HUES48 (cell line): ENCODE results near the gene STX11.
"Not testable (repeated sequence)": the region's sequence is repeated elsewhere in the genome, so short reads cannot be mapped to it uniquely, and the experiment has no call there.

Source experiments
- H3K27ac ChIP-seq: one replicate; pipeline ENCODE4 v1.7.0; 2013; ENCODE audit warnings: low read depth, low read length, inconsistent platforms
- H3K27me3 ChIP-seq: 2 replicates; pipeline ENCODE4 v1.6.1; 2013; ENCODE audit warnings: mild to moderate bottlenecking, low read length; ENCODE audit not compliant: control insufficient read depth, insufficient read depth
- H3K36me3 ChIP-seq: 2 replicates; pipeline ENCODE4 v1.6.1; 2013; ENCODE audit warnings: low read length; ENCODE audit not compliant: control insufficient read depth, insufficient read depth
- H3K4me1 ChIP-seq: 2 replicates; pipeline ENCODE4 v1.6.1; 2013; ENCODE audit warnings: mild to moderate bottlenecking, low read length; ENCODE audit not compliant: control insufficient read depth, insufficient read depth
- H3K4me3 ChIP-seq: 2 replicates; pipeline ENCODE4 v1.5.1; 2013; ENCODE audit warnings: mild to moderate bottlenecking, low read depth, low read length
- H3K9ac ChIP-seq: 2 replicates; pipeline ENCODE4 v1.6.1; 2013; ENCODE audit warnings: mild to moderate bottlenecking, low read depth, low read length, moderate library complexity
- H3K9me3 ChIP-seq: 2 replicates; pipeline ENCODE4 v1.6.1; 2013; ENCODE audit warnings: low read length; ENCODE audit not compliant: control insufficient read depth, insufficient read depth

Gene STX11

DNA sequence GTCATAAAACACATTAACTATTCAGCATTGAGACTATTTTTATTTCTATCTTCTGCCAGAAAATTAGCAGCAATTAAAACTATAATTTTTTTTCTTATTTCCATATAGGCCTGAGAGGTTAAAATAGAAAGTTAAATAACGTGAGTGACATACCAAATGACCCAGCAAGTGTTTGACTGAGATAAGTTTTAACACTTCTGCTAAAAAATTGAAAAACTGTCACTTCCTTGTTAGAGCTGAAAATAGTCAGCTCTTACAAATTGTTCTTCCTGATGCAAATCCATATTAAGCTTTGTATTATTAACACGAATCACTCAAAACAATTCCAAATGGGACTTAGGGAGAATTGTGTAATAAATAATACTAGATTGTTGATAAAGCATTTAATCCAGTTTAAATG, 26.5 kb upstream of the STX11 start:
- no peaks in the 10 kb centered on the region for H3K36me3 ChIP-seq
- H3K4me1 ChIP-seq = no peaks in the 10 kb centered on the region
- no peaks in the 10 kb centered on the region for H3K9me3 ChIP-seq
- no peak overlapping the region for H3K9ac ChIP-seq
- no peaks in the 10 kb centered on the region for H3K27me3 ChIP-seq
- H3K27ac ChIP-seq = no peak overlapping the region
- no peak overlapping the region for H3K4me3 ChIP-seq

DNA sequence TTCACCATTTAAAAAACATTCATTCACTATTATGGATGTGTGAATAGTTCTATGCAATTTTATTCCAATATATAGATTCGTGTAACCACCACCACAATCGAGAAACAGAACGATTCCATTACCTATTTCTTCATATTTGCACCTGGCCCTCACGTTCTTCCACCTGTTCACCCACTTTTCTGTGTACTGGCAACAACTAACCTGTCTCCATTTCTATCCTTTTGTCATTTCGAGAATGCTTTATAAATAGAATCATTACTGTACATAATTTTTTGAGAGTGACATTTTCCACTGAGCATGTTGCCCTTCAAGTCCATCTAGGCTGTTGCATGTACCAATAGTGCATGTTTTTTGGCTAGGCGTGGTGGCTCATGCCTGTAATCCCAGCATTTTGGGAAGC, 23.2 kb upstream of the STX11 start:
- no peak overlapping the region for H3K9ac ChIP-seq

DNA sequence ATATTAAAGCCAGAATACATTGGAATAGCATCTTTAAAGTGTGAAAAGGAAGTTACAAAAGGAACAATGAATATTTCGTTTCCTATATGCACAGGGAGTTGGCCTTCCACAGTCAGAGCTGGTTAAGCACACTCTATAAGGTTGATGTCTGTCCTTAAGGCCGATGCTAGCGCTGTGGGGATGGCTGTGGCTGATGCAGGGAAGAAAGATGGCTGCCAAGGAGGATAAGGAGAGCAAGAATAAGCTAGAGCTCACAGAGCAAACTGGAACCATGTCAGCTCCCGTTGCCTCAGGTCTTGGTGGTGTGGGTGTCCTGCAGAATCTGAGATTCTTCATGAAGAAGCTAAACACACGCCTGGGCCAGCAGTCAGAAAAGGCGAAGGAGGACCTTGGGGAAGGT, 20.8 kb upstream of the STX11 start:
- Histone ChIP-seq H3K27ac (no peak overlapping the region), H3K9ac (no peak overlapping the region), H3K4me1 (no peaks in the 10 kb centered on the region), H3K4me3 (no peak overlapping the region), H3K9me3 (no peaks in the 10 kb centered on the region), H3K36me3 (no peaks in the 10 kb centered on the region), H3K27me3 (no peaks in the 10 kb centered on the region)

More for the DNA sequence above, 23.2 kb upstream of the STX11 start:
- Histone ChIP-seq H3K4me1 (no peaks in the 10 kb centered on the region), H3K9me3 (no peaks in the 10 kb centered on the region), H3K4me3 (no peak overlapping the region), H3K27ac (no peak overlapping the region), H3K27me3 (no peaks in the 10 kb centered on the region), H3K36me3 (no peaks in the 10 kb centered on the region)

DNA sequence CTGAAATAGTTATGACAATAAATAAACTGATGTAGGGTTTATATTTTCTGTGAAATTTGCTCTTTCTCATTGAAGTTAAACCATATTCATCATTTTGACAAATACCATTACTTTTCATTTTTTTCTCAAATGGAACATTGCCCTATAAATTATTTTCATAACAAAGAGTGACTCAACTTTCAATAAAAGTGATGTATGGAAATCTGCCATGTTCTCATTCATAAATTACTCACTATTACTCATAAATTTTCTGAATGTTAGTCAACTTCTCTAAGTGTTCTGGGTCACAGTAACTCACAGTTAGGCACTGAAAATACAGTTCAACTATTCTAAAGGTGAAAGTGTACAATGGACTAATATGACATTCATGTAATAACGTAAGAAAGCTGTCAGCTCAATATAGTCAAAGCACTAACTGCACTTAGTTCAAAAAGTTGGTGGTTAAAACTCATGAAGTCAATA, 19.0 kb upstream of the STX11 start:
- H3K27ac ChIP-seq = no peak overlapping the region
- H3K4me1 ChIP-seq = no peaks in the 10 kb centered on the region
- no peaks in the 10 kb centered on the region for H3K9me3 ChIP-seq
- no peaks in the 10 kb centered on the region for H3K36me3 ChIP-seq
- no peaks in the 10 kb centered on the region for H3K27me3 ChIP-seq
- H3K9ac ChIP-seq = no peak overlapping the region
- no peak overlapping the region for H3K4me3 ChIP-seq

DNA sequence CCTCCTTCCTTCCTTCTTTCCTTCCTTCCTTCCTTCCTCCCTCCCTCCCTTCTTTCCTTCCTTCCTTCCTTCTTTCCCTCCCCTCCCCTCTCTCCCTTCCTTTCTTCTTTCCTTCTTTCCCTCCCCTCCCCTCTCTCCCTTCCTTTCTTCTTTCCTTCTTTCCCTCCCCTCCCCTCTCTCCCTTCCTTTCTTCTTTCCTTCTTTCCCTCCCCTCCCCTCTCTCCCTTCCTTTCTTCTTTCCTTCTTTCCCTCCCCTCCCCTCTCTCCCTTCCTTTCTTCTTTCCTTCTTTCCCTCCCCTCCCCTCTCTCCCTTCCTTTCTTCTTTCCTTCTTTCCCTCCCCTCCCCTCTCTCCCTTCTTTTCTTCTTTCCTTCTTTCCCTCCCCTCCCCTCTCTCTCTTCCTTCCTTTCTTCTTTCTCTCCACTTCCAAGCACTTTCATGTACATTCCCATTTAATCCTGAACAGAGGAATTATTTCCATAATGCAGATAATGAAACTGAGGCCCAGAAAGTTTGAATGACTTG, 18.1 kb upstream of the STX11 start:
- not testable (repeated sequence) for H3K27ac ChIP-seq, H3K4me3 ChIP-seq, H3K4me1 ChIP-seq, H3K27me3 ChIP-seq, H3K36me3 ChIP-seq, H3K9me3 ChIP-seq, H3K9ac ChIP-seq

DNA sequence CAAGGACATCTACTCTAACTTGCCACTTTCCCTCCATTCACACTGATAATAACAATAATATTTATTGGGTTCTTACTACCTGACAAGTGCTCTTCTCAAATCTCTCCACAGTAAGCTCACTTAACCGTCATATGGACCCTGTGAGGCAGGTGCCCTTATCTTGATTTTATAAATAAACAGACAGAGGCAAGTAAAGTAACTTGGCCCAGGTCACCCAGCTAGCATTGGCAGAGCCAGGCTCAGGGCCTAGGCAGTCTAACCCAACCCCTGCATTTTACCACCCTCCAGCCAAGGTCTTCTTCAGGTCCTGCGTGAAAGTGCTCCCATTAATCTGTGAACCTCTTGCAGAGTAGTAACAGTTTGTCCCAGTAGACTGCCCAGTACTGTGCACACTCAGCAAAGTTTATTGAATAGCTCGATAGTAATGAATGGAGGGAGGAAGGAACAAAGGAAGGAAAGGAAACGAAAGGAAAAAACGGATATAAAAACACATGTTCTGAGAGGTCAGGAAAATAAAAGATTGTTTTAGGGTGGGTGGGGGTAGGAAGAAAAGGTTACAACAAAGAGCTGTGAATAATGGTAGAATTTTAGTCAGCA, 17.0 kb upstream of the STX11 start:
- Histone ChIP-seq H3K4me3 (no peak overlapping the region), H3K27ac (no peak overlapping the region), H3K4me1 (no peaks in the 10 kb centered on the region), H3K36me3 (no peaks in the 10 kb centered on the region), H3K27me3 (no peaks in the 10 kb centered on the region), H3K9ac (no peak overlapping the region), H3K9me3 (no peaks in the 10 kb centered on the region)

DNA sequence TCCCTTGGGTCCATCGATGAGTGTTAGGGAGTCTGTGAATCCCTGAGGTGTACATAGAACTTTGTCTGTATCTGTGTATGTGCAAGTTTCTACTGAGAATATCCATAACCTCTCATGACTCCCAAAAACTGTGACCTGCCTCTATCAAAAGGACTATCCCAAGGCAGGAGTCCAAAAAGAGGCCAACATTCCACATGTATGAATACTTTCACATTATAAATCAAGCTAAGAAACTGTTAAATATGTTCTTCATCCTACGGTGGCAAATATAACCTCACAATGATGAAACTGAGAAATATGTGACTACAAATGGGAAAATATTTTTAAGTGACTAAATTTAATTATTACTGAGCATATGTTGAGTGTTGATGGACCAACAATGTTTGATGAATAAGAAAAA, 16.1 kb upstream of the STX11 start:
- no peak overlapping the region for H3K9ac ChIP-seq
- H3K27me3 ChIP-seq = no peaks in the 10 kb centered on the region
- no peaks in the 10 kb centered on the region for H3K9me3 ChIP-seq
- H3K4me3 ChIP-seq = no peak overlapping the region
- no peaks in the 10 kb centered on the region for H3K4me1 ChIP-seq
- no peaks in the 10 kb centered on the region for H3K36me3 ChIP-seq
- no peak overlapping the region for H3K27ac ChIP-seq

DNA sequence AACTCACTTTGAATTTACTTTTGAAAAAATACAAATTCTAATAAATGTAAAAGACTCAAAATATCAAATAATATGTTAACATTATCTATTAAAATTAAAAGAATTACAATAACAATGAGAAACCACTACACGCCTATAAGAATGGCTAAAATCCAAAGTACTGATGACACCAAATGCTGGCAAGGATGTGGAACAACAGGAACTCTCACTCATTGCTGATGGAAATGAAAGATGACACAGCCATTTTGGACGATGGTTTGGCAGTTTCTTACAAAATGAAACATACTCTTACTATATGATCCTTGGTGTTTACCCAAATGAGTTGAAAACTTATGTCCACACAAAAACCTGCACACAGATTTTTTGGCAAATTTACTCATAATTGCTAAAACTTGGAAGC, 15.6 kb upstream of the STX11 start:
- Histone ChIP-seq H3K9ac (no peak overlapping the region), H3K27me3 (no peaks in the 10 kb centered on the region), H3K4me1 (no peaks in the 10 kb centered on the region), H3K4me3 (no peak overlapping the region), H3K36me3 (no peaks in the 10 kb centered on the region), H3K27ac (no peak overlapping the region), H3K9me3 (no peaks in the 10 kb centered on the region)

DNA sequence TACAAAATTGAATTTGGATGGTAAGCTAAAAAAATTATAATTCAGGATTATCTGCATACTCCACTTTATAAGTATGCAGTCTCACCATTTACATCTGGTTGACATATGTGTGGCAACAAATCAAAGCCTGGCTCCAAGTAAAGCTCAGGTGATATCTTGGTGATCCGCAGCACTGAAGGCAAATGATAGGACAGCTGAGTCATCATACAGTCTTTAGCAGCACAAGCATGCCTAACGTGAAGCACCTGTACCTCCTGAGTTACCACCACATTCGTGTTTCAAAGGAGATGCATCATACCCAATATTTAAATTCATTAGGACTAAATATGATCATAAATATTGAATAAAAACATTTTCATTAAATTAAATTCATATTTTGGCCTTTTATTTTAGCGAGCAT, 11.8 kb upstream of the STX11 start:
- H3K4me1 ChIP-seq = no peaks in the 10 kb centered on the region
- H3K27me3 ChIP-seq = no peaks in the 10 kb centered on the region
- no peak overlapping the region for H3K27ac ChIP-seq
- H3K9ac ChIP-seq = no peak overlapping the region
- H3K4me3 ChIP-seq = no peak overlapping the region
- no peaks in the 10 kb centered on the region for H3K36me3 ChIP-seq
- H3K9me3 ChIP-seq = no peaks in the 10 kb centered on the region

DNA sequence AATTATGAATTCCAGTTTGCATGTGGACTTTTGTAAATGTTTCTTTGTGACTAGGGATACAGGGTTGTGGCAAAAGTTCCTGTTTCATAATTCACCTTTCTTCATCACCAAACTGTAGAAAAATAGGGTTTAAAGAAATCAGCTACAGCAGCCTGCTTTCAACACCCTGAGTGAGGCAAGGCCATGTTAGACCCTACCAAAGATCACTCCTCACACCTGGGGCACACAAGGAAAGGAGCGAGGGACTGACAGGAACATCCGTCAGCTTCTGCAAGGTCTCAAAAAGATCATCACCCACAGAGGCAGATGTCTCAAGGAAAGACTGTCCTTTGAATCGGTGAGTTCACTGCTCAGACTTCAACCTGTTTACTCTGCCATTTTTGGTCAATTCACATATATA, 10.5 kb upstream of the STX11 start:
- H3K36me3 ChIP-seq = no peaks in the 10 kb centered on the region
- H3K9ac ChIP-seq = no peak overlapping the region
- H3K27ac ChIP-seq = no peak overlapping the region
- H3K4me1 ChIP-seq = no peaks in the 10 kb centered on the region
- no peaks in the 10 kb centered on the region for H3K27me3 ChIP-seq
- no peak overlapping the region for H3K4me3 ChIP-seq
- H3K9me3 ChIP-seq = no peaks in the 10 kb centered on the region

DNA sequence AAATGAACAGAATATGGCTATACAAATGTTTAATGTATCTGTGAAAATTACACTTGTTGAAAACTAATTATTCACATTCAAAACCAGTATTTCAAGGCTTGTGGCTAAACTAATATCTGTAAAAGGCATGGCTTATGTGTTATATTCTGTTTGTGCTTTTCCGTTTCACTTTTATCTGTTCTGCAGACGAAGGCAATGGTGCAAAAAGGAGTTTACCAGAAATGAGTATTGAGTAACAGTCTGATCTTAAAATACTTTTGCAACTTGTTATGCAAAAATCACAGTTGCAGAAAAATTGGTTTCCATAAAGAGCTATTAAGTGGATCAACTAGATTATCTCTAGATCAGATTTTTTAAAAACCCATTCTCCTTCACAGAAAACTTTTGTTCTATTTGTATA, 9.4 kb upstream of the STX11 start:
- Histone ChIP-seq H3K27ac (no peak overlapping the region), H3K4me1 (no peaks in the 10 kb centered on the region), H3K9me3 (no peaks in the 10 kb centered on the region), H3K27me3 (no peaks in the 10 kb centered on the region), H3K36me3 (no peaks in the 10 kb centered on the region), H3K9ac (no peak overlapping the region), H3K4me3 (no peak overlapping the region)
